GM18907 (cell line): ENCODE measurements around the gene SPIN1.

Experiments
- ATAC-seq: cut with Tn5 transposase; IDR thresholded peaks from one replicate; pipeline ENCODE4 v1.9.1; 2021; ENCODE audit warnings: mild to moderate bottlenecking, moderate library complexity; ENCODE audit not compliant: unreplicated experiment

Gene SPIN1

DNA sequence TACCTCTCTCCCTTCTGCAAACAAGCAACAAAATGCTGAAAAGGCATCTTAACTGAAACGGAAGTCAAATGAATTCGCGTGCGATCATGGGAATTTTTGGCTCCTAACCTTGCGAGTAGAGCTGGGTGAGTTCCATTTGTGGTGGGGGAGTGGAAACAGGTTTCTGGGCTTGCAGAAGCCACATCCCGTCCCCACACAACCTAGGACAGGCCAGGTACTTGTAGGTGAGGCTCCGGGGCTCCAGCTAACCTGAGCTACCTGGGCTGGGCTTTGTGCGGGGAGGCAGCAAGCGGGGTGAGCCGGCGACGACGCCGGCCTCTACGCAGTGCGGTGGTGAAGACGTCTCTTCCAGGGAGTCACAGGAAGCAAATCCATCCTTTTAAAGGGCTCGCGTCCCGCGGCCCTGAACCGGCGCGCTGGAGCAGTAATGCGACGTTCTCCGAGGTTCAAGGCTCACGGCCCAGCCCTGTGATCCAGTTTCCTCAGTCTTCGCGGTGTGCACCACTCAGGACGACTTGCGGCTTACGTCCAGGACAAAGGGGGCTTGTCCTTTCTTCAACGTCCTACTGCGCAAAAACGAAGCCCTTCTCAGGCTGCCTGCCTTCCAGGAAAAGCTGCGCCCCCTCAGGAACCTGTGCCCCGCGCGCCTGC, 567 bp upstream of the SPIN1 start:
- ATAC-seq, result peak; percentile 13

GRCh38 chr9:88388886-88389605, 802 bp downstream of the SPIN1 start:
- ATAC-seq, result peak; percentile 42

GRCh38 chr9:88390371-88390990, 2.2 kb downstream of the SPIN1 start:
- ATAC-seq, result no peak

- no peak for ATAC-seq
Measured at GRCh38 chr9:88391236-88391635, 3.0 kb downstream of the SPIN1 start.

DNA sequence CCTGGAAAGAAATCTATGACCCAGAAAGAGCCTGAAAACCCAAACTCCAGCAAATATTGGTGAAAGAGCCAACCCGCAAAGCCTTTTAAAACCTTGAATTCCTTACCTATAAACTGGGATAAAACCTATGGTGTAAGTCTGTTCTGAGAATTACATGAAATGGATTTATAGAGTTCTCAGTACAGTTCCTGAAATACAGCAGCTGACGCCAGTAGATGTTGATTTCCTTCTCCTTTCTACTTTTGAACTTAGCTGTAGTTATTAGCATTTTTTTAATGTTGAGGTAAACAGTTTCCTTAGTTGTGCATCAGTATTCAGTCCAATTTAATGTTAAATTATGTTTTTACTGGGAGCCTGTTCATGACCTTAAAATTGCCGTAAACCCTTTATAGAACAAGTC, 3.7 kb downstream of the SPIN1 start:
- ATAC-seq, result no peak

- ATAC-seq, result no peak
Measured at GRCh38 chr9:88392549-88392948, 4.3 kb downstream of the SPIN1 start.

DNA sequence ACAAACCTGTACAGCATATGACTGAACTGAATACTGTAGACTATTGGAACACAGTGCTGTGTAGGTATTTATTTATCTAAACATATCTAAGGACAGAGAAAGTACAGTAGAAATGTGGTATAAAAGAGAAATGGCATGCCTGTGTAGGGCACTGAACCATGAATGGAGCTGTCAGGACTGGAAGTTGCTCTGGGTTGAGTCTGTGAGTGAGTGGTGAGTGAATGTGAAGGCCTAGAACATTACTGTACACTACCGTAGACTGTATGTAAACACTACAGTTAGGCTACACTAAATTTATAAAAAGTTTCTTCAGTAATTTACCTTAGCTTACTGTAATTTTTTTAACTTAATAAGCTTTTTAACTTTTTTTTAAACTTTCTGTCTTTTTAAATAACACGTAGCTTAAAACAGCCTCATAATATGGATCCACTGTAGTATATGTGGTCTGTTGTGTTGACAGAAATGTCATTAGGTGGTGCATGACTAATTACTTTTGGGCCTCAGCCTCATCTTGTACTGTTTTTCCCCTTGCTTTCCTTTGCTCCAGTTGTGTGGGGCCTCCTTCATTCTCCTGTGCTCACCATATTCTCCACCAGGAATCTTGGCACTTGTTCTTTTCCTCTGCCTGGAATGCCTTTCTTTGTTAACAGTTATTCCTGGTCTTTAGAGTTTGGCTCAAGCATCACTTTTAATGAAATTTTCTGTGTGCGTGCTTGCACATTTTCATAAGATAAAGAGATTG, 8.8 kb downstream of the SPIN1 start:
- no peak for ATAC-seq

GRCh38 chr9:88398016-88398415, 9.8 kb downstream of the SPIN1 start:
- no peak for ATAC-seq

DNA sequence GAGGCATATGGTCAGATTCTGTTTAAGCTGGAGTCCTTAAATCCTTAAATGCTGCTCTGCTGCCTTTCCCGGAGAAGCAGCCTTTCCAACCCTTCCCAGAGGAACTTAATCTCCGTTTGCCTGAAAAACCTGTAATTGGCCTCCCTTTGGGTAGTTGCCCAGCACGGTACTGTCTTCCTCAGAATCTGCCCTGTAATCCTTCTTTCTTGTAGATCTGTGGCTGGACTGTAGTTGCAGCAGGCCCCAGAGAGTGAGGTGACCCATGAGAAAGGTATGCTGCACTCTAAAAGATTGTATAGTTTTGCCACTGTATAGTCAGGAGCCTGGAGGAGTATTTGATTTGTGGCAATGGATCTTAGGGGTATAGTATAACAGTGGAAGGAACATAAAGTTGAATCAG, 11.7 kb downstream of the SPIN1 start:
- no peak for ATAC-seq

DNA sequence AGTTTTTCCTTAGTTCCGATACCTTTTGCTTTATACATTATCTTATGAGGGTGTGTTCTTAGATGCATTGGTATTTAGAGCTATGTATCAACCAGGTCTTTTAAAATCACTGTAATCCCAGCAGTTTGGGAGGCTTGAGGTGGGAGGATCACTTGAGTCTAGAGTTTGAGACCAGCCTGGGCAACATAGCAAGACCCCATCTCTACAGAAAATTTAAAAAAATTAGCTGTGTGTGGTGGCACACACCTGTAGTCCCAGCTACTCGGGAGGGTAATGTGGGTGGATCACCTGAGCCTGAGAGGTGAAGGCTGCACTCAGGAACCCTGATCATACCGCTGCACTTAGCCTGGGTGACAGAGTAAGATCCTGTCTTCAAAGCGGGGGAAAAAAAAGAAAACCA, 15.1 kb downstream of the SPIN1 start:
- ATAC-seq, result no peak

- ATAC-seq, result no peak
Measured at GRCh38 chr9:88406051-88406450, 17.8 kb downstream of the SPIN1 start.

GRCh38 chr9:88411471-88411870, 23.2 kb downstream of the SPIN1 start:
- no peak for ATAC-seq

DNA sequence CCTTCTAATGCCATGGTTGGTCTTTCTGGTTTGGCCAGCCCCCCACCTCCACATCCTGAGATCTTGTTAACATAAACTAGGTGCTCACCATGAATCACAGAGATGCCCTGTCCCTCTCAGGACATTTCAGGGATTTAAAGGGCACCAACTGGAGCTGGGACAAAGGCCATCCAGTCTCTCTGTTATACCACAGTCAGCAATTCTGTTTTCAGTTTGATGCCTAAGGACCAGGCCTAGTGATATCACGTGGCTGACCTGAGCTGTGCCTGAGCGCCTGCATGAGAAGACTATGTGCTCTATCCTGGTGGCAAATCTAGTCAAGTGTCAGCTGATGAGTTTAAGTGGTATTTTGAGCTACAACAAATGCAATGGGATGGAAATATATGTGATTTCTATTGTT, 26.1 kb downstream of the SPIN1 start:
- ATAC-seq, result no peak

- ATAC-seq, result no peak
Measured at GRCh38 chr9:88418025-88418424, 29.8 kb downstream of the SPIN1 start.

- ATAC-seq, result no peak
Measured at GRCh38 chr9:88418715-88419540, 30.7 kb downstream of the SPIN1 start.

GRCh38 chr9:88420227-88420626, 32.0 kb downstream of the SPIN1 start:
- no peak for ATAC-seq

GRCh38 chr9:88421348-88421747, 33.1 kb downstream of the SPIN1 start:
- ATAC-seq, result no peak

DNA sequence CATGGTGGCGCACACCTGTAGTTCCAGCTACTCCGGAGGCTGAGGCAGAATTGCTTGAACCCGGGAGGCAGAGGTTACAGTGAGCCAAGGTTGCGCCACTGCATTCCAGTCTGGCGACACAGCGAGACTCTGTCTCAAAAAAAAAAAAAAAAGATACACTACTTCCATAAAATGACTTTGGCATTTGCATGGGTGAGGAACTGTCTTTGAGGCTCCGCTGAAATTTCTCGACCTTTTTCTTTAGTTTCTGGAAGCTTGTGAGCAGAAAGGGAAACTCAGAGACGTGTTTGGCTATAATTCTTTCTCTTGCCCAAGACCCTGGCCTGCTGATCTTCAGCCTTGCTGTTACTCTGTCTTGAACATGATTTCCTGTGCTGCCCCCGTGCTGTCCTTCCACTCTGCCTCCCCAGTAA, 37.3 kb downstream of the SPIN1 start:
- ATAC-seq, result no peak

DNA sequence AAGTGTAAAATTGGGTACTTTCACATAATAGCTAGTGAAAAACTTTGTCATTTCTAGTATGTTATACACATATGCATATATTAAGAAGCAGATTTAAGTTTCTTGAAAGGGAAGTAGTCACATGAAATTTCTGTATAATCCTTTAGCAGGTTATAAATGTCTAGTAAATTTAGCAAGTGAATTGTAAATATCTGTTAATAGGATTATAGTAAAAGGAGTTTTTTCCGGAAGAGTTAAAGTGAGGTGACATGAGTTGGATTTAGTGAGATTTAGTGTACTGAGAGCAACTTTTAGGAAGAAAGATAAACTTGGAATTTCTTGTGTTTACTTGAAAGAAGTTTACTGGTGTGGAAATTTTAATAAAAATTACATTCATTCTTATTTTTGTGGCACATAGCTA, 38.4 kb downstream of the SPIN1 start:
- ATAC-seq, result no peak

DNA sequence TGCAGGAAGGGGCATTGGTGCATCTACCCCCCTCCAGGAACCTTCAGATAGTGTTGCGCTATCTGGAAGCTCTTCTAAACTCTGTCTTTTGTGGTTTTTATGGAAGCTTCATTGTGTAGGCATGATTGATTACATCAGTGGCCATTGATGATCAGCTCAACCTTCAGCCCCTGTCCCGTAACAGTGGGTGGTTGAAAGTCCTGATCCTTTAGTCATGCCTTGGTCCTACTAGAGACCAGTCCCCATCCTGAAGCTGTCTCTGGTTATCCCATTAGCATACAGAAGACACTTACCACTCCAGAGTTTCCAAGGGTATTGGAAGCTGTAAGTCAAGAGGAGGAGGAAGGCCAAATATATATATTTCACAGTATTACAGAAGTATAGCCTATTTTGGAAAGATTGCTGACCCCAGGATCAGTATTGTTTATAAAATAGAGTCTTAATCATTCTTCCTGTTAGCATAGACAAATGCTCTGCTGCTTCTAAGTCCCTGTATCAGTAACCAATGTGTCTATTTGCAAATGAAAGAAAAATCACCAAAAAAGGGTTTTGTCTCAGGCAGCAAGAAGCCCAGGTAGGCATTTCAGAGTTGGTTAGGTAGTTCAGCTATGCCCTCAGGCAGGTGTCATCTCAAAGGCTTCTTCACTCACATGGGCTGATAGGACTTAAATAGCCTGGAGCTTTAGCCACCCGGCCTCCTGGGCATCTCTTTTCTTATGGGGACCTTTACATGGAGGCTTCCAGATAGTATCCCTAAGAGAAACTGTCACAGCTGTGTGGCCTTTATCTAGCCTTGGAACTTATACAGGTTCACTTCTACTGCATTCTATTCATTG, 41.6 kb downstream of the SPIN1 start:
- ATAC-seq, result no peak
